PC-9 (cell line): ENCODE data around the gene SOX5. TPM values are rescaled to one million over a fixed set of nuclear protein-coding genes. Genes with fewer than 3 reads are reported as not detected.

ENCODE experiments used
- BruUV-seq: library from RNA; stranded (reverse); fragments of 400-500 nt; replicated peaks from 2 replicates; lab custom pipeline; 2021; lab: Mats Ljungman, UMichigan
- CTCF ChIA-PET: fragments of 300-600 bp; sonication (Branson Sonifier 250); formaldehyde crosslinking; loops from one replicate; lab custom pipeline; 2022; ENCODE audit warnings: antibody characterized with exemption; lab: Charles Lee
- POLR2A ChIA-PET: fragments of 300-600 bp; sonication (Branson Sonifier 250); formaldehyde crosslinking; loops from one replicate; lab custom pipeline; 2022; ENCODE audit warnings: antibody characterized with exemption; ENCODE audit not compliant: unreplicated experiment; lab: Charles Lee
- DNase-seq, 2 experiments: peaks; one replicate each; pipeline versions ENCODE4 v3.0.0 to v3.0.0-alpha.2; 2015 to 2022; ENCODE audit warnings: mixed read lengths in 1 of 2
- H2AFZ ChIP-seq: fragments of 200-600 bp; sonication (generic); 2 replicates; pipeline ENCODE4 v1.8.1; 2017; ENCODE audit warnings: antibody characterized with exemption
- H3F3A ChIP-seq: fragments of 200-600 bp; sonication (generic); 2 replicates; pipeline ENCODE4 v1.8.1; 2017; ENCODE audit warnings: antibody characterized with exemption, mild to moderate bottlenecking, low read depth; ENCODE audit not compliant: insufficient read depth
- H3K27ac ChIP-seq: fragments of 200-600 bp; sonication (generic); 2 replicates; pipeline ENCODE4 v1.6.1; 2016; ENCODE audit warnings: mixed run types
- H3K27me3 ChIP-seq: fragments of 200-600 bp; sonication (generic); 2 replicates; pipeline ENCODE4 v1.6.1; 2016; ENCODE audit warnings: low read depth, mixed run types; ENCODE audit not compliant: insufficient read depth
- H3K36me3 ChIP-seq: fragments of 200-600 bp; sonication (generic); 2 replicates; pipeline ENCODE4 v1.6.1; 2016; ENCODE audit warnings: low read depth, mixed run types
- H3K4me1 ChIP-seq: fragments of 200-600 bp; sonication (generic); replicated peaks from 2 replicates; pipeline ENCODE4 v1.6.1; 2016; ENCODE audit warnings: mixed run types; ENCODE audit not compliant: insufficient read depth
- H3K4me2 ChIP-seq: fragments of 200-600 bp; sonication (generic); 2 replicates; pipeline ENCODE4 v1.6.1; 2017; ENCODE audit warnings: mixed run types
- H3K4me3 ChIP-seq: fragments of 200-600 bp; sonication (generic); 2 replicates; pipeline ENCODE4 v1.6.1; 2016; ENCODE audit warnings: mixed run types
- H3K79me2 ChIP-seq: fragments of 200-600 bp; sonication (generic); 2 replicates; pipeline ENCODE4 v1.6.1; 2017; ENCODE audit warnings: low read depth, mixed run types
- H3K9me2 ChIP-seq: fragments of 200-600 bp; sonication (generic); 2 replicates; pipeline ENCODE4 v1.8.1; 2017; ENCODE audit warnings: mild to moderate bottlenecking; ENCODE audit not compliant: insufficient read depth
- H3K9me3 ChIP-seq: fragments of 200-600 bp; sonication (generic); 2 replicates; pipeline ENCODE4 v1.8.1; 2016; ENCODE audit warnings: low read depth; ENCODE audit not compliant: insufficient read depth
- H4K20me1 ChIP-seq: fragments of 200-600 bp; sonication (generic); 2 replicates; pipeline ENCODE4 v1.8.1; 2017; ENCODE audit not compliant: insufficient read depth
- CTCF ChIP-seq: fragments of 200-600 bp; sonication (generic); conservative IDR thresholded peaks from 2 replicates; pipeline ENCODE4 v1.6.1; 2017; ENCODE audit warnings: mixed run types, antibody characterized with exemption, mild to moderate bottlenecking, moderate library complexity
- EZH2 ChIP-seq: fragments of 200-600 bp; sonication (generic); IDR thresholded peaks from 2 replicates; pipeline ENCODE4 v1.8.0; 2017; ENCODE audit warnings: antibody characterized with exemption, low read depth
- intact Hi-C: fragments of 100-400 bp; cut with micrococcal nuclease; formaldehyde crosslinking; loops from one replicate; pipeline ENCODE4 v1.10.0; 2022; ENCODE audit not compliant: unreplicated experiment
- total RNA-seq: library from RNA; stranded (reverse); gene quantifications from 2 replicates; pipeline ENCODE4 v1.2.3, GENCODE V29; 2021

SOX5 gene
- total RNA-seq, 1 experiment from 2014 or later = not detected

DNA sequence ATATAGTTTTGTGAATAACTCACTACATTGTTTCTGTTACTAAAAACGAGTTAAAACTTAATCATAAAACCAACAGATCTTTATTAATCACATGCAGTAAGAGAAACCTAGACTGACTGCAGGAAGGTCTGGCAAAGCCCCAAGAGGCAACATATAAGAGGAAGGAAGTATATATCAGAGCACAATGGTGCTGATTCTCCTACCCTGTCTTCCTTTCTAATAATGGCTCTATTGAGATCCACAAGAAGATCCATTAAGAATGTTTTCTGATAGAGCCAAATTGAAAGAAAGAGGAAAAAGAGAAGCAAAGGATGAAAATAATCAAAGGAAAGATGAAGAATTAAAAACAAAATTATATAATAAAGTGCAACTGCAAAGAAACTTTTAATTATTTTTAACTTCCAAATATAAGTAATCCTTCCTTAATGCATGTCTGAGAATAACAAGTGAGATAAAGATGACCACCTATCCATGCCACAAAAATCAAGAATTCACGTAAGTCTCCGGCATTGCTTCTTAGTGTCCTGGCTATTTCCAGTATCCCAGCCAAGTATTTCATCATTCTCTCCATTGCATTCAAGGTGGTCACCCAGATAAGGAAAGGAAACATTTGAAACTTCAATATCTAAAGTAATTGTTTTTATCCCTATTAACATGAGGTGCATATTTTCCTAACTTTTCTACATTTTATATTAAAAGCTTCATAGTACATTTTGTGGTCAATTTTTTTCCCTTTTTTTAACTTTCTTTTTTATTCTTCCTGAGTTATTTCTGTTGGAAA is 62.2 kb downstream of the SOX5 start:
- intact Hi-C loops = no loop called here
- DNase-seq = no peak
- H3K9me3 ChIP-seq = no peaks in the 10 kb centered on the region; the same call in 1 of the 2 replicates
- no peaks in the 10 kb centered on the region for H3K36me3 ChIP-seq
- TF ChIP-seq CTCF (no peak), EZH2 (no peak)
- no peaks in the 10 kb centered on the region for H3F3A ChIP-seq
- H3K4me2 ChIP-seq = no peak overlapping the region
- H3K27ac ChIP-seq = no peak overlapping the region
- no peaks in the 10 kb centered on the region for H3K4me1 ChIP-seq
- H3K79me2 ChIP-seq = no peaks in the 10 kb centered on the region
- no TSS peak for BruUV-seq
- POLR2A ChIA-PET = no interaction called here
- 0 out of 2 replicates have a peak, but pooled peaks cover 4% of the 10 kb centered on the region for H3K27me3 ChIP-seq
- no peaks in the 10 kb centered on the region for H3K9me2 ChIP-seq
- CTCF ChIA-PET = no interaction called here
- H4K20me1 ChIP-seq = no peaks in the 10 kb centered on the region
- H2AFZ ChIP-seq = no peak overlapping the region
- no peak overlapping the region for H3K4me3 ChIP-seq

GRCh38 chr12:23885394-23885793 is 64.1 kb downstream of the SOX5 start:
- Histone ChIP-seq H3K4me3 (no peak overlapping the region), H3K27ac (no peak overlapping the region), H3F3A (no peaks in the 10 kb centered on the region), H3K36me3 (no peaks in the 10 kb centered on the region), H3K4me2 (no peak overlapping the region), H4K20me1 (no peaks in the 10 kb centered on the region), H3K9me2 (no peaks in the 10 kb centered on the region), H2AFZ (no peak overlapping the region), H3K27me3 (0 out of 2 replicates have a peak, but pooled peaks cover 12% of the 10 kb centered on the region), H3K4me1 (no peaks in the 10 kb centered on the region), H3K9me3 (no peaks in the 10 kb centered on the region; the same call in 1 of the 2 replicates), H3K79me2 (no peaks in the 10 kb centered on the region)
- intact Hi-C loops = no loop called here
- ChIA-PET CTCF (no interaction called here), POLR2A (no interaction called here)
- no peak for TF ChIP-seq CTCF
- TF ChIP-seq EZH2 = no peak
- no TSS peak for BruUV-seq
- no peak for DNase-seq

DNA sequence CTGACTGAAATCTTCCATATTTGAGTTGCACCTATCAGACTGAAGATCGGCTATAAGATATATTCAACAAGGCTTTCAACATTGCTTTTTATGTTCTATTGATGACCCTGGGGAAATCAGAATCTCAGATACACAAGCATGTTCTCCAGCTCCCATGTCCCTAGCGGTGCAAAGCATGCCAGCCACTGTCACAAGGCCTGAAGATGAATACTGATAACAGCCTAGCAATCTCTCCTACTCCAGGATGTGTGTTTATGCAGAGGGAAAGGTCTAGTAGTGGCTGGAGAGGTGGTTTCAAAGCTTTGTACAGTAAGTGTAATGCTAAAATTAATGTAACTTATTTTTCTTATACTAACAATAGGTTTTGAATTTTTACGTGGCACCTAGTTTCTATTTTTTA is 64.6 kb downstream of the SOX5 start:
- no TSS peak for BruUV-seq
- Histone ChIP-seq H3K4me3 (no peak overlapping the region), H3K27me3 (0 out of 2 replicates have a peak, but pooled peaks cover 12% of the 10 kb centered on the region), H3K9me2 (no peaks in the 10 kb centered on the region), H3F3A (no peaks in the 10 kb centered on the region), H3K36me3 (no peaks in the 10 kb centered on the region), H3K27ac (no peak overlapping the region), H3K9me3 (no peaks in the 10 kb centered on the region; the same call in 1 of the 2 replicates), H3K79me2 (no peaks in the 10 kb centered on the region), H3K4me1 (no peaks in the 10 kb centered on the region), H4K20me1 (no peaks in the 10 kb centered on the region), H3K4me2 (no peak overlapping the region), H2AFZ (no peak overlapping the region)
- ChIA-PET POLR2A (no interaction called here), CTCF (no interaction called here)
- intact Hi-C loops = no loop called here
- TF ChIP-seq EZH2 (no peak), CTCF (no peak)
- DNase-seq = no peak
